ENCODE data around the gene CAPRIN2.

Gene CAPRIN2

GRCh38 chr12:30761730-30762129, 7.0 kb upstream of the CAPRIN2 start:
- no peak overlapping the region for H3K27ac ChIP-seq
- no peak overlapping the region for H3K4me3 ChIP-seq (ENCODE audit: low read depth, low read length)
- H3K27me3 ChIP-seq (replicated peaks): no peaks in the 10 kb centered on the region
- TF ChIP-seq, protein P1, sequence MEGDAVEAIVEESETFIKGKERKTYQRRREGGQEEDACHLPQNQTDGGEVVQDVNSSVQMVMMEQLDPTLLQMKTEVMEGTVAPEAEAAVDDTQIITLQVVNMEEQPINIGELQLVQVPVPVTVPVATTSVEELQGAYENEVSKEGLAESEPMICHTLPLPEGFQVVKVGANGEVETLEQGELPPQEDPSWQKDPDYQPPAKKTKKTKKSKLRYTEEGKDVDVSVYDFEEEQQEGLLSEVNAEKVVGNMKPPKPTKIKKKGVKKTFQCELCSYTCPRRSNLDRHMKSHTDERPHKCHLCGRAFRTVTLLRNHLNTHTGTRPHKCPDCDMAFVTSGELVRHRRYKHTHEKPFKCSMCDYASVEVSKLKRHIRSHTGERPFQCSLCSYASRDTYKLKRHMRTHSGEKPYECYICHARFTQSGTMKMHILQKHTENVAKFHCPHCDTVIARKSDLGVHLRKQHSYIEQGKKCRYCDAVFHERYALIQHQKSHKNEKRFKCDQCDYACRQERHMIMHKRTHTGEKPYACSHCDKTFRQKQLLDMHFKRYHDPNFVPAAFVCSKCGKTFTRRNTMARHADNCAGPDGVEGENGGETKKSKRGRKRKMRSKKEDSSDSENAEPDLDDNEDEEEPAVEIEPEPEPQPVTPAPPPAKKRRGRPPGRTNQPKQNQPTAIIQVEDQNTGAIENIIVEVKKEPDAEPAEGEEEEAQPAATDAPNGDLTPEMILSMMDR (IDR thresholded peaks at IDR 0.05; ENCODE audit: low read depth, low read length, missing control alignments): no peak
- no peak for DNase-seq
- in situ Hi-C loops (cut with HindIII; ENCODE audit: low pct_ligation_motif_present, low sequenced_read_pairs): no loop called here
- no peaks in the 10 kb centered on the region for H3K36me3 ChIP-seq (replicated peaks)

DNA sequence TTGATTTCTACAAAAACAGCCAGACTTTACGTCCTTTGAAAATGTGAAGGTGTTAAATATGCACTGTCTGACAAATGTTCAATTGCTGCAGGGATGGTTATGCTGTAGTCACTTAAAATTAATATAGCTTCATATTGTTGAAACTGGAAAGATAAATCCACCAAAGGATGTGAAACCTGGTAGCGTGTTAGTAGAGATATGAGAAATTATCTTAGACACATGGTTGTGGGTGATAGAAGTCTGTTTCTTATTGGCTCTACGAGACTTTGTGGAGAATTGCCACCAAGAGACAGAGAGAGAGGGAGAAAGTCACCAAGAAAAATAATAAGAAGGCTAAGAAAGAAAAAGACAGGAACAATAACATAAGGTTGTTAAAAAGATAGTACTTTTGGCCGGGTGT, 2.6 kb upstream of the CAPRIN2 start:
- TF ChIP-seq, protein P1 (IDR thresholded peaks at IDR 0.05; ENCODE audit: low read depth, low read length, missing control alignments): no peak
- Histone ChIP-seq H3K27me3 (replicated peaks) (no peaks in the 10 kb centered on the region), H3K4me3 (ENCODE audit: low read depth, low read length) (no peak overlapping the region), H3K36me3 (replicated peaks) (no peaks in the 10 kb centered on the region), H3K27ac (no peak overlapping the region)
- DNase-seq: no peak
- in situ Hi-C loops (cut with HindIII; ENCODE audit: low pct_ligation_motif_present, low sequenced_read_pairs): no loop called here

DNA sequence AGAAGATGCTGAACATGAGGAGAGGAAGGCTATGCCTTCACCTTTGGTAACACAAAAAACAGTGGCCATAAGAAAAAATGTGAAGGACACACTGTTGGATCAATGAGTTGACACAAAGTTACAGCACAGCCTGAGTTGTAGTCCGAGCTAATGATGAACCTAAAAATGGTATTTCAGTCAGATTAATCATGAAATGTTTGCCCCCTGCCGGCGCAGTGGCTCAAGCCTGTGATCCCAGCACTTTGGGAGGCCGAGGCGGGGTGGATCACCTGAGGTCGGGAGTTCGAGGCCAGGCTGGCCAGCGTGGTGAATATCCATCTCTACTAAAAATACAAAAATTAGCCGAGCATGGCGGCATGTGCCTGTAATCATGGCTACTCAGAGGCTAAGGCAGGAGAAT, 1.3 kb upstream of the CAPRIN2 start:
- H3K27me3 ChIP-seq (replicated peaks): no peaks in the 10 kb centered on the region
- H3K36me3 ChIP-seq (replicated peaks): no peaks in the 10 kb centered on the region
- no peak overlapping the region for H3K4me3 ChIP-seq (ENCODE audit: low read depth, low read length)
- in situ Hi-C loops (cut with HindIII; ENCODE audit: low pct_ligation_motif_present, low sequenced_read_pairs): no loop called here
- TF ChIP-seq, protein P1 (IDR thresholded peaks at IDR 0.05; ENCODE audit: low read depth, low read length, missing control alignments): no peak
- no peak overlapping the region for H3K27ac ChIP-seq
- no peak for DNase-seq

- TF ChIP-seq, protein P1 (IDR thresholded peaks at IDR 0.05; ENCODE audit: low read depth, low read length, missing control alignments): no peak
- no peak for DNase-seq
- H3K27me3 ChIP-seq (replicated peaks): no peaks in the 10 kb centered on the region
- H3K36me3 ChIP-seq (replicated peaks): no peaks in the 10 kb centered on the region
- H3K27ac ChIP-seq: no peak overlapping the region
- in situ Hi-C loops (cut with HindIII; ENCODE audit: low pct_ligation_motif_present, low sequenced_read_pairs): no loop called here
- H3K4me3 ChIP-seq (ENCODE audit: low read depth, low read length): peak overlapping the region; percentile 87
Observed at GRCh38 chr12:30755395-30755762, 628 bp upstream of the CAPRIN2 start.

- in situ Hi-C loops (cut with HindIII; ENCODE audit: low pct_ligation_motif_present, low sequenced_read_pairs): no loop called here
- no peaks in the 10 kb centered on the region for H3K27me3 ChIP-seq (replicated peaks)
- peak overlapping the region; percentile 15 for H3K27ac ChIP-seq
- no peaks in the 10 kb centered on the region for H3K36me3 ChIP-seq (replicated peaks)
- TF ChIP-seq, protein P1 (IDR thresholded peaks at IDR 0.05; ENCODE audit: low read depth, low read length, missing control alignments): peak; percentile 7
- H3K4me3 ChIP-seq (ENCODE audit: low read depth, low read length): peak overlapping the region; percentile 87
- DNase-seq: peak; percentile 0
Observed at GRCh38 chr12:30754383-30754749, 385 bp downstream of the CAPRIN2 start.

DNA sequence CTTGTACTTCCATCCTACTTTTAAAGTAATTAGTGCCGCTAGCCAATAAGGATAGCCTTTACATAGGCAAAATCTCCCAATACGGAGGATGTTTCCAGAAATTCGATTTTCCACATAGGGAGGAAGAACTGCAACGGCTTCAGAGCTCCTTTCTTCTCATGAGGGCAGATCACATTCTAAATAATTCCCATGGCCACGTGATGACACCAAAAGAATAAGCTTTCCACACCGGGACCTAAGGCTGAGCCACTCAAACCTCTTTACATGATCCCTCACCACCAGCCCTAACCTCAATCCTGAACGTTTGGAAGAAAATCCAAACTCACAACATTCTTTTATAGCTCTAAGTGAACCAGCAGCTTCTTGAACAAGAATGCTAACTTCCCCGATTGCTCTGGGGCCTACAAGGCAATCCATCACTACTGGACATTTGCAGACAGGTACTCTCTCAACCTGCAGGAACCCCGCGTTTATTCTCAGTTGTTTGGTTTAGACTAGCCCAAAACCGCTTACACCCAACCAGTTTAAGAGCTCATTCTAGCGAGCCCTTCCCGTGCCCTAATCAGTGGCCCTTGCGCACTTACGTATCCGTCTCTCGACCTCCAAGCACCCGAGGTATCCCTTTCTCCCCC, 884 bp downstream of the CAPRIN2 start:
- peak; percentile 3 for DNase-seq
- in situ Hi-C loops (cut with HindIII; ENCODE audit: low pct_ligation_motif_present, low sequenced_read_pairs): no loop called here
- TF ChIP-seq, protein P1 (IDR thresholded peaks at IDR 0.05; ENCODE audit: low read depth, low read length, missing control alignments): no peak
- Histone ChIP-seq H3K36me3 (replicated peaks) (peaks cover 2% of the 10 kb centered on the region), H3K27me3 (replicated peaks) (no peaks in the 10 kb centered on the region), H3K27ac (peak overlapping the region; percentile 15), H3K4me3 (ENCODE audit: low read depth, low read length) (peak overlapping the region; percentile 87)

Data from brain microvascular endothelial cell (primary cell).